Measurements from ENCODE around the gene IRF5.

IRF5 gene, protein sequence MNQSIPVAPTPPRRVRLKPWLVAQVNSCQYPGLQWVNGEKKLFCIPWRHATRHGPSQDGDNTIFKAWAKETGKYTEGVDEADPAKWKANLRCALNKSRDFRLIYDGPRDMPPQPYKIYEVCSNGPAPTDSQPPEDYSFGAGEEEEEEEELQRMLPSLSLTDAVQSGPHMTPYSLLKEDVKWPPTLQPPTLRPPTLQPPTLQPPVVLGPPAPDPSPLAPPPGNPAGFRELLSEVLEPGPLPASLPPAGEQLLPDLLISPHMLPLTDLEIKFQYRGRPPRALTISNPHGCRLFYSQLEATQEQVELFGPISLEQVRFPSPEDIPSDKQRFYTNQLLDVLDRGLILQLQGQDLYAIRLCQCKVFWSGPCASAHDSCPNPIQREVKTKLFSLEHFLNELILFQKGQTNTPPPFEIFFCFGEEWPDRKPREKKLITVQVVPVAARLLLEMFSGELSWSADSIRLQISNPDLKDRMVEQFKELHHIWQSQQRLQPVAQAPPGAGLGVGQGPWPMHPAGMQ

DNA sequence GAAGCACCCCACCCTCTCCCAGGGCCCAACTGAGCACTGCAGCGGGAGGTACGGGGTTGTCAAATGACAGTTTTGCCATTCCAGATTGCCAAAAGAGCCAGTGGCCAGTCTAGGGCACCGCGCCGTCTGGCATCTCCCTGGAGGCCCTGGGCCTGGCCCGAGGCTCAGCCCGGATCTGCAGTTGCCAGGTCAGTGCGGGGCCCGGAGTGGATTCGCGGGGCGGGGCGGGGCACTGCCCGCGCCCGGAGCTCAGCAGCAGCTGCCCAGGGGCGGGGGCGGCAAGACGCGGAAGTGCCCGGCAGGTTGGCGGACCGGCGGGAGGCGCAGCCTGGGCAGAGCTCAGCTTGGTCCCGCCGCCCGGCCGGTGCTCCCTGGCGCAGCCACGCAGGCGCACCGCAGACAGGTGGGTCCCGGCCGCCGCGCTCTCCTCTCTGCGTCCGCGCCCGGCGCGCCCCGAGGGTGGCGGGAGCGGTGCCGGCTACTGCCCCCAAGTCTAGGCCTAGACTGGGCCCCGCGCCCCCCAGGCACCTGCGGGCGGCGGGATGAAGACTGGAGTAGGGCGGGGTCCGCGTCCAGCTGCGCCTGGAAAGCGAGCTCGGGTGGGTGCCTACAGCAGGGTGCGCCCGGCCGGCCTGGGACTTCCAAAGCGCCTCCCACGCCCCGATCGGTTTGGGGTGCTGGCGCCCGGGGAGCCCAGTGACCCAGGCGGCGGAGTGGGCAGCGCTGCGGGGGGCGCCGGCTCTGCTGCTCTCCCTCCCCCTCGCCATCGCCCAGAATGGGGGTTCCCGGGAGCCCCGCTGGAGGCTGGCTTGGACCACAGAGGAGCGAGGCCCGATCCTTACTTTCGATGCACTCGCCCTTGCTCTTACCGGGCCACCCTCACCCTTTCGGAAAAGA is at the start of gene IRF5:
Gene IRF5, plus strand, starts transcription at position 281 of the 897 bp plus-strand sequence. CDS start 4,155 bp downstream, outside the sequence.
- DNase-seq, result peak; percentile 22 to 47

DNA sequence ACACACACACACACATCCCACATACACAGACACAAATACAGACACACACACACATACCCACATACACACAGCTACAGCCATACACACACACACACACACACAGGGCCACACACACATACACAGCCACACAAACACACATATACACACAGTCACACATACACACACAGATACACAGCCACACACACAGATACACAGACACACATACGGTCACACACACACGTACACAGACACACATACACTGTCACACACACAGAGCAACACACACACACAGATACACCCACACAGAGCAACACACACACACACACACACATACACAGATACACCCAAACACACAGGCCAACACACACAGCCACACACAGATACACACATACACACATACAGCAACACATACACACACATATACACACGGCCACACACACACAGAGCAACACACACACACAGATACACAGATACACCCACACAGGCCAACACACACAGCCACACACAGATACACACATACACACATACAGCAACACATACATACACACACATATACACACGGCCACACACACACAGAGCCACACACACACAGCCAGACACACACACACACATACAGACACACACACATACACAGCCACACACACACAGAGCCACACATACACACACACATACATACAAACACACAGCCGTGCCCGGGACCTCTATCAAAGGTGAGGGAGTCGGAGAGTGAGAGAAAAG is 49.5 kb upstream of the IRF5 start:
- no peak for DNase-seq

DNA sequence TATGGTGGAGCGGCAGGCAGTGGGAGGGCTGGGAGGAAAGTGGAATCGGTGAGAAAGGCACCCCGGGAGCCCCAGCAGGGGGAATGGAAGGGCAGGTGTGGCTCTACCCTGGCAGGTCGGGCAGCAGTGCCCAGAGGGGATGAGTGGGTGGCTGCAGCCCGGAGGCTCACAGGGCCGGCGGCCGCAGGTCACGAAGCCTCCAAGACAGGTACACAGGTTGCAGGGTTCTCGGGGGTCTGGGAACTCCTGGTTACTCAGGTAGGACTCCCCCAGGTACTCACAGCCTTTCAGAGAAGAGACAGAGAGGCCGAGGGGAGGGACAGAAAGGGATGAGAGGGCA is 49.0 kb upstream of the IRF5 start:
- DNase-seq, result no peak

- no peak for DNase-seq
Measured at GRCh38 chr7:128889121-128889520, 48.6 kb upstream of the IRF5 start.

DNA sequence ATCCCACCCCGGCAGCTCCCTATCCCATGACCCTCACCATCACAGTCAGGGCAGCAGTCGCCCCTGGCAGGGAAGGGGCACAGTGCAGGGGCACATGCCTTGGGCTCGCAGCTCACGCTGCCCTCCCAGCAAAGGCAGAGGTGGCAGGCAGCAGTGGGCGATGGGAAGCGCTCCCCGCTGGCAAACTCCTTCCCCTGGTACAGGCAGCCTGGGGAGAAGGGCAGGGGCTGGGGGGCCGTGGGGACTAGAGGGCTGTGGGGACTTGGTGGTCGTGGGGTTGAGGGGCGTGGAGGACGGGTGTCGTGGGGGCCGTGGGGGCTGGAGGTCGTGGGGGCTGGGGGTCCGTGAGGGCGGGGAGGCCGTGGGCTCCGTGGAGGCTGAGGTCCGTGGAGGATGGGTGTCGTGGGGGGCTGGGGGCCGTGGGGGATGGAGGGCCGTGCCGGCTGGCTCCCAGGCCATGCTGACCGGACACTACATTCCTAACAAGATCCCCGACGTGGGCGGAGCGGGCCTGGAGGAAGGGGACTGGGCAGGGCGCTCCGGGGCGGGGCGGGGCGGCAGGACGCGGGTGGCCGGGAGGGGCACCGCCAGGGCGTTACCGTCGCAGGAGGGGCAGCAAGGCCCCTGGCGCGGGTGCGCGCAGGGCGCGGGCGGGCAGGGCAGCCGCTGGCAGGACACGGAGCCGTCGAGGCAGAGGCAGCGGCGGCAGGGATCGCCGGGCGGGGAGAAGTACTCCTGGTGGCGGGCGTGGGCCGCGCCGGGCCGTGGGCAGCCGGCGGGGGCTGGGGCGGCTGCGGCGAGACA is 47.2 kb upstream of the IRF5 start:
- DNase-seq, result no peak

- DNase-seq, result no peak
Measured at GRCh38 chr7:128891110-128891941, 46.4 kb upstream of the IRF5 start.

GRCh38 chr7:128891942-128892269 is 45.8 kb upstream of the IRF5 start:
- DNase-seq, result no peak

GRCh38 chr7:128892521-128893250 is 45.0 kb upstream of the IRF5 start:
- no peak for DNase-seq

DNA sequence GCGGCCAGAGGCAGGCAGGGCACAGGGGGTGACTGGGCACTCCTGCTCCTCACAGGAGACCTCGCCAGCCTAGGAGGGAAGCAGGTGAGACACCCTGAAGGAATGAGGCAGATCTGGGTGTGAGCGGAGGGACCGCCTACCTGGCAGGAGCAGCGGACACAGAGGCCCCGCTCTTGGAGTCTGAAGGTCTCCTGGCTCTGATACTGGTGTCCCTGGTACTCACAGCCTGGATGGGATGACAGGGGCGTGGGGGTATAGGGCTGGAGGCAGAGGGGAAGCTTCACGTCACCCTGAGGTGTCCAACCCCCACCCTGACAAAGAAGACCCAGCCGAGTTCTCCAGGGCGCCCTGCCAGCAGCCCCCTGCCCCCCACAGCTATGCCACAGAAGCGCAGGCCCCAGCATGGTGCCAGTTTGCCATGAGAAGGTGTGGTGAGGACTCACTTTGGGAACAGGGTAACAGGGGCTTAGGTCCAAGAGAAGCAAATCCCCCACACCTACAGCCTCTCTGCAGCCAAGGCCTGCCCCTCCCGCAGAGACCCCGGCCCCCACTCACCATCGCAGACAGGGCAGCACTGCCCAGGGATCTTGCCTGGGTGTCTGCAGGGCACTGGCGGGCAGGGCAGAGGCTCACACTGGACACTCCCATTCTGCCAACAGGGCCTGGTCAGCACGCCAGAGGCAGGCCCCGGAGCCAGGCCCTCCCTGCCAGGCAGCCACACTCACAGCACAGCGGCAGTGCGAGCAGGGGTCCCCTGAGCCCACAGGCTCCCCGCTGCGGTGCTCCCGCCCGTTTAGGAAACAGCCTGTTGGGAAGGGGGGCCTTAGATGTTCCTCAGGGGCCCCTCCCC is 44.3 kb upstream of the IRF5 start:
- no peak for DNase-seq

GRCh38 chr7:128894101-128894440 is 43.7 kb upstream of the IRF5 start:
- DNase-seq, result no peak

GRCh38 chr7:128895320-128895719 is 42.4 kb upstream of the IRF5 start:
- DNase-seq, result no peak

- no peak for DNase-seq
Measured at GRCh38 chr7:128899392-128899791, 38.3 kb upstream of the IRF5 start.

DNA sequence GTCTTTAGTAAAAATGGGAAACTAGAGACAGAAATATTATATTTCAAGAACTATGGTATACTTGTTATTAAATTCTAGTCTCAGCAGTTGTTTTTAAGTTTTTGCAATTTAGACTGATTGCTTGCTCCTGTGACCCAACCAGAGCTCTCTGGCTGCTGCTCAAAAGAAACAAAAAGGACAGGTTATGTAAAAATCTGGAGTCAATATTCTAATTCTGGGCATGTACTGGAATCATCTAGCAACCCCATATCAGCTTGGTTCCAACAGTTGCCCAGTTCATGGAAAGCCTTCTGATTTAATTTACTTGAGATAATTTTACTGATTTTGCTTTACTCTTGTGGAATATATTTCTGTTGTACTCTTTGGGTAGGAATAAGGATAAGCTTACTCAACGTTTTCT is 37.5 kb upstream of the IRF5 start:
- no peak for DNase-seq

- no peak for DNase-seq
Measured at GRCh38 chr7:128902761-128903585, 34.8 kb upstream of the IRF5 start.

- DNase-seq, result no peak
Measured at GRCh38 chr7:128903621-128904361, 33.9 kb upstream of the IRF5 start.

GRCh38 chr7:128904381-128905197 is 33.1 kb upstream of the IRF5 start:
- DNase-seq, result peak; percentile 20 to 47
